Glutamatergic neuron (in vitro differentiated cells): ENCODE results near the gene SYNM. TPM values are rescaled to one million over a fixed set of nuclear protein-coding genes. Genes with fewer than 3 reads are reported as not detected.
"Not testable (repeated sequence)": the region's sequence is repeated elsewhere in the genome, so short reads cannot be mapped to it uniquely, and the experiment has no call there.

Experiments used
- DNase-seq: peaks from one replicate; pipeline ENCODE4 v3.0.0; 2022
- H3K27ac Mint-ChIP-seq: one replicate; pipeline ENCODE4 v1.8.0; 2020; ENCODE audit warnings: mild to moderate bottlenecking, mixed read lengths, inconsistent platforms; ENCODE audit not compliant: unreplicated experiment
- H3K27me3 Mint-ChIP-seq: one replicate; pipeline ENCODE4 v1.8.0; 2020; ENCODE audit warnings: mild to moderate bottlenecking, moderate library complexity, mixed read lengths, inconsistent platforms; ENCODE audit not compliant: unreplicated experiment
- H3K36me3 Mint-ChIP-seq: one replicate; pipeline ENCODE4 v1.8.0; 2020; ENCODE audit warnings: mild to moderate bottlenecking, mixed read lengths, inconsistent platforms; ENCODE audit not compliant: unreplicated experiment
- H3K4me1 Mint-ChIP-seq: one replicate; pipeline ENCODE4 v1.8.0; 2020; ENCODE audit warnings: mild to moderate bottlenecking, low read depth, mixed read lengths, inconsistent platforms; ENCODE audit not compliant: unreplicated experiment
- H3K4me3 Mint-ChIP-seq: one replicate; pipeline ENCODE4 v1.8.0; 2020; ENCODE audit warnings: mild to moderate bottlenecking, mixed read lengths, inconsistent platforms; ENCODE audit not compliant: unreplicated experiment
- H3K9me3 Mint-ChIP-seq: one replicate; pipeline ENCODE4 v1.8.0; 2020; ENCODE audit warnings: mild to moderate bottlenecking, moderate library complexity, mixed read lengths, inconsistent platforms; ENCODE audit not compliant: unreplicated experiment
- CTCF ChIP-seq: fragments of 200-600 bp; sonication (generic); IDR thresholded peaks from one replicate; pipeline ENCODE4 v1.5.0; 2021; ENCODE audit not compliant: partially characterized antibody, unreplicated experiment
- total RNA-seq: library from RNA; stranded (reverse); fragmentation: NEBNext Ultra II Directional; extraction: Animal tissue kit (Norgen Biotek cat#: 25700); gene quantifications from one replicate; pipeline ENCODE4 v1.2.1, GENCODE V29; 2021; ENCODE audit not compliant: unreplicated experiment

SYNM gene
- total RNA-seq, 1 donor from 2014 or later, result 4.8 TPM

GRCh38 chr15:99058421-99058870, 46.4 kb upstream of the SYNM start:
- TF ChIP-seq CTCF, result no peak
- Mint-ChIP-seq H3K4me3 (peak overlapping the region; percentile 81), H3K36me3 (no peaks in the 10 kb centered on the region), H3K27ac (no peak overlapping the region), H3K9me3 (peaks cover 5% of the 10 kb centered on the region), H3K4me1 (peaks cover under 1% of the 10 kb centered on the region), H3K27me3 (peaks cover 4% of the 10 kb centered on the region)
- DNase-seq, result no peak

DNA sequence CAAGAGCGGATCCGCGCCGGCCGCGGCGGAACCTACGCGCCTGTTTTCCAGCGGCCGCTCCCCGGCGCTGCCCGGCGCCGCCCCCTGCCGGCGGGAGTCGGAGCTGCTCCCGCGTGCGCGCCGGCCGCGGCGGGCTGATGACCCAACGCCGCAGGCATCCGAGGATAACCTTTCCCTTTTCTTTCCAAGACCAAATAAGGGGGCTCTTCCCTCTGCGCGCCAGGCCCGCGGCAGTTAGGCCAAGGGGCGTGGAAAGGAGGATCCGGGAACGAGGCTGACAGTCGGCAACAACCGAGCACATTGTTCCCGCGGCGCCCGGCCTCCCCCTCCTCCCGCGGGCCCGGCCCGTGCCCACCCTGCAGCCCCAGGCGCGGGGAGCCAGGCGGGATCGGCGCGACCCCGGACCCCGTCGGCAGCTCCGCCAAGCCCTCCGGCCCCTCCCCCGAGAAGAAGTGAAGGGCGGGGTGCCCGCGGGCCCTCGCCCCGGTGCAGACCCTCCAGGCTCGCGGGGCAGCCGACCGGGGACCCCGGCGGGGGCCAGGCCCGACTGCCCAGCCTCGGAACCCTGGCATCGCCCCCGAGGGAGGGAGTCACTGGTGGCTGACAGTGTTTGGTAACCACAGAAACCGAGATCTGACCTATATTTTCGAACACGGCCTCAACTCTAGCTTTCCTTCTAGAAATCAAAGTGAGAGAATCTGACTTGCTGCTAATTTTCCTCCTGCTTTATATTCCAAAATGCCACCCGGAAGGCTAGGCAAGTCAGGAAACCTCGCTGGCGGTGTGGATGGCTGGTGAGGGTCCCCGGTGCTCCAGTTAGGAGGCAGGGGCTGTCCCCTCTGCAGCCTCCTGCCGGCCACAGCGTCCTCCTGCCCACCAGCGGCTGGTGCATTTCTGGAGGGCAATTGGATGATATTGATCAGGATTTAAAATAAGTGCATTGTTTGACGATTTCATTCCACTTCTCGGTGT, 45.6 kb upstream of the SYNM start:
- Mint-ChIP-seq H3K4me3 (peak overlapping the region; percentile 86), H3K4me1 (no peaks in the 10 kb centered on the region), H3K27ac (peak overlapping the region; percentile 67), H3K36me3 (no peaks in the 10 kb centered on the region), H3K27me3 (peaks cover 4% of the 10 kb centered on the region), H3K9me3 (peaks cover 5% of the 10 kb centered on the region)
- DNase-seq, result peak; percentile 79
- TF ChIP-seq CTCF, result peak; percentile 79

DNA sequence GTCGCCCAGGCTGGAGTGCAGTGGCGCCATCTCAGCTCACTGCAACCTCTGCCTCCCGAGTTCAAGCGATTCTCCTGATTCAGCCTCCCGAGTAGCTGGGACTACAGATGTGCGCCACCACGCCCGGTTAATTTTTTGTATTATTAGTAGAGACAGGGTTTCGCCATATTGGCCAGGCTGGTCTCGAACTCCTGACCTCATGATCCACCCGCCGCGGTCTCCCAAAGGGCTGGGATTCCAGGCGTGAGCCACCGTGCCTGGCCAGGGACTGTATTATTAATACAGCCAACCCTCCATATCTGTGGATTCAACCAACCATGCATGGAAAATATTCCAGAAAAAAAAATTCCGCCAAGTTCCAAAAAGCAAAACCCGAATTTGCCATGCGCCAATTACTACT, 44.7 kb upstream of the SYNM start:
- H3K36me3 Mint-ChIP-seq, H3K27me3 Mint-ChIP-seq, DNase-seq, H3K4me1 Mint-ChIP-seq, H3K9me3 Mint-ChIP-seq, H3K27ac Mint-ChIP-seq: not testable (repeated sequence)
- peak overlapping the region; percentile 86 for H3K4me3 Mint-ChIP-seq

DNA sequence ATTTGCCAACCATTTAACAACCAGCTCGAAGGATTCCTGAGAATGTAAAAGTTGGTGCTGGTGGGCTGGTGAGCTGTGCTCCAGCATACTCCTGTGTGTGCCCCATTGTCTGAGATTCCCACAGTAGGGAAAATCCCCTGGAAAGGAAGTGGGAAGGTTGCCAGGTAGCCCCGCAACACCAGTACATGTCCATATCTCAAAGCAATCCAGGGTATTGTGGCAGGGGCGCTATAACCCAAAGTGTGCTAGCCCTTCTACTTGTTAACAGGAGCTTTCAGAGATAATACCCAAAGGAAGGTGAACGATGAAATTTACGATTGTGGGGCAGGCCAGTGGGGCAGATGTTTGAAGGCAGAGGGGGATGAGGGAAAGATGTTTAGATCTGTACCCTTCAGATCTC, 42.7 kb upstream of the SYNM start:
- Mint-ChIP-seq H3K4me3 (no peak overlapping the region), H3K4me1 (no peaks in the 10 kb centered on the region), H3K27me3 (peaks cover 7% of the 10 kb centered on the region), H3K36me3 (no peaks in the 10 kb centered on the region), H3K9me3 (peaks cover 8% of the 10 kb centered on the region), H3K27ac (no peak overlapping the region)
- no peak for TF ChIP-seq CTCF
- DNase-seq, result no peak

DNA sequence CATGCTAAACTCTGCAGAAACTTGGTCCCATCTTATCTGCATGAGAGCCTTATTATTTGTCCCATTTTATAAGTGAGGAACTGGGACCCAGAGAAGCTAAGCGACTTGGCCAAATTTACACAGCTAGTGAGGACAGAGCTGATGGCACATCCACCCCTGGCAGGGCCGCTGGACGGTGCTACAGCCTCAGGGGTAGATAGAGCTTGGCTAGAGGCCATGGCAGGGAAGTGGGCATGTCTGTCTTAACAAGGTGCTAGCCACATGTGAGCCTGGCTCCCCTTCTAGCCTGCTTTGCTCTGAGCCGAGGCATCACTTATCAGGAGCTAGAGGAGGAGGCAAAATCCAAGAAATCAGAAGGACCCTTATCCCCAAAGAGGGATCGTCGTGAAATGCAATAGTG, 36.7 kb upstream of the SYNM start:
- Mint-ChIP-seq H3K27ac (no peak overlapping the region), H3K9me3 (peaks cover 3% of the 10 kb centered on the region), H3K4me1 (no peaks in the 10 kb centered on the region), H3K36me3 (no peaks in the 10 kb centered on the region), H3K4me3 (no peak overlapping the region), H3K27me3 (peaks cover 3% of the 10 kb centered on the region)
- TF ChIP-seq CTCF, result no peak
- DNase-seq, result no peak
